ENCODE results near the gene RFESD.

The RFESD gene

GRCh38 chr5:95646569-95647431 is at the start of gene RFESD:
Gene RFESD (plus strand): TSS chr5:95646777. CDS start chr5:95652272, 5,495 bp downstream.
- ChIA-PET POLR2A (interaction anchor here (0.8 kb wide), 1 partner anchor 94 kb away, joined by 3 read pairs; no protein-coding TSS in a partner anchor), CTCF (interaction anchor here (0.7 to 2.1 kb wide), 24 partner anchors 9 to 213 kb away, joined by 3 to 18 read pairs (median 5); no protein-coding TSS in a partner anchor)
- TF ChIP-seq, protein P1, sequence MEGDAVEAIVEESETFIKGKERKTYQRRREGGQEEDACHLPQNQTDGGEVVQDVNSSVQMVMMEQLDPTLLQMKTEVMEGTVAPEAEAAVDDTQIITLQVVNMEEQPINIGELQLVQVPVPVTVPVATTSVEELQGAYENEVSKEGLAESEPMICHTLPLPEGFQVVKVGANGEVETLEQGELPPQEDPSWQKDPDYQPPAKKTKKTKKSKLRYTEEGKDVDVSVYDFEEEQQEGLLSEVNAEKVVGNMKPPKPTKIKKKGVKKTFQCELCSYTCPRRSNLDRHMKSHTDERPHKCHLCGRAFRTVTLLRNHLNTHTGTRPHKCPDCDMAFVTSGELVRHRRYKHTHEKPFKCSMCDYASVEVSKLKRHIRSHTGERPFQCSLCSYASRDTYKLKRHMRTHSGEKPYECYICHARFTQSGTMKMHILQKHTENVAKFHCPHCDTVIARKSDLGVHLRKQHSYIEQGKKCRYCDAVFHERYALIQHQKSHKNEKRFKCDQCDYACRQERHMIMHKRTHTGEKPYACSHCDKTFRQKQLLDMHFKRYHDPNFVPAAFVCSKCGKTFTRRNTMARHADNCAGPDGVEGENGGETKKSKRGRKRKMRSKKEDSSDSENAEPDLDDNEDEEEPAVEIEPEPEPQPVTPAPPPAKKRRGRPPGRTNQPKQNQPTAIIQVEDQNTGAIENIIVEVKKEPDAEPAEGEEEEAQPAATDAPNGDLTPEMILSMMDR (IDR thresholded peaks at IDR 0.05; ENCODE audit: control extremely low read depth, extremely low read depth, low read depth, missing control alignments) = no peak
- DNase-seq (ENCODE audit: extremely low spot score) = peak; percentile 93

DNA sequence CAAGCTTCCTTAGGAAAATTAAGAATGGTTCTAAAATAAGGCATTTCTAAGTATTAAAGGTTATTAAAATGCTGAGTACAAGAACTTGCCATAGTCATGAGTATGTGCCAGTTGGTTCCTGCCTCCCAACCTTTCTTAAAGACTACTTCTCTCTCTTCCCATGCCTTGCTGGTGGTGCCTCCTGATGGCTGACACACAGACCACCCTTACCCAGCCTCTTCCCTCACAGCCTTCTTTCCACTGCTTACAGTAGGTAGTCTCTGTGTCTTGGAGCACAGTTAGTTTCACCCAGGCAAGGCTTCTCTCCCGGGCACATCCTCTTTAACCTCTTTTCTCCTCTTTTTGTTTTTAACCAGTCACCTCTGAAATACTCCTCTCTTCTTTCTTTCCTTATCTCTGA is 47.3 kb upstream of the RFESD start:
- CTCF ChIA-PET = interaction anchor here (1.3 to 1.9 kb wide), 2 partner anchors 9 to 11 kb away, joined by 4 to 8 read pairs; no protein-coding TSS in a partner anchor
- TF ChIP-seq, protein P1 (IDR thresholded peaks at IDR 0.05; ENCODE audit: control extremely low read depth, extremely low read depth, low read depth, missing control alignments) = no peak
- no peak for DNase-seq (ENCODE audit: extremely low spot score)
- POLR2A ChIA-PET = no interaction called here

DNA sequence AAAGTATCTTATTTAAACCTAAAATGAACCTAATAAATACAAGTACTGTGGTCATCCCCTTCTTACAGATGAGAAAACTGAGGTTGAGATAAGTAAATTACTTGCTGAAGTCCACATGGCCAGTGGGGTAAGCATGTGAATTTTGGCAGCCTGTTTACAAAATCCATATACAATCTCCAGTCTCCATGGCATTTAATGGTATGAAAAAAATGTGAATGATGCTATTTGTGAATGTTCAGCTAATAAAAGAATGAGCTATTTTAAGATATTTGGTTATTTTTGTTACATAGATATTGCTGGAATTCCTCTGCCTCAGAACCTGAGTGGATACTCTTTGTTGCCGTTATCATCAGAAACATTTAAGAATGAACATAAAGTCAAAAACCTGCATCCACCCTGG is 46.0 kb upstream of the RFESD start:
- TF ChIP-seq, protein P1 (IDR thresholded peaks at IDR 0.05; ENCODE audit: control extremely low read depth, extremely low read depth, low read depth, missing control alignments) = no peak
- DNase-seq (ENCODE audit: extremely low spot score) = no peak
- CTCF ChIA-PET = interaction anchor here (1.0 kb wide), 1 partner anchor 9 kb away, joined by 3 read pairs; no protein-coding TSS in a partner anchor
- POLR2A ChIA-PET = no interaction called here

DNA sequence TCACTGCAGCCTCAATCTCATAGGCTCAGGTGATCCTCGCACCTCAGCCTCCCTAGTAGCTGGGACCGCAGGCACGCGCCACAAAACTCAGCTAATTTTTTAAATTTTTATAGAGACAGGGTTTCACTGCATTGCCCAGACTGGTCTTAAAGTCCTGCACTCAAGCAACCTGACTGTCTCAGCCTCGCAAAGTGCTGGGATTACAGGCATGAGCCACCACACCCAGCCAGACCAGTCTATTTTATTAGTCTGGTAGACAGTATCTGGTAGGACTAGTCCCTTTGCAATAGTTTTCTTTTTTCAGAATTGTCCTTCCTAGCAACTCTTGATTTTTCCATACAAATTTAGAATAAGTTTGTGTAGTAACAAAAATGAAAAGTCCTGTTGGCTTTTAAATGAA is 40.8 kb upstream of the RFESD start:
- TF ChIP-seq, protein P1 (IDR thresholded peaks at IDR 0.05; ENCODE audit: control extremely low read depth, extremely low read depth, low read depth, missing control alignments) = no peak
- ChIA-PET CTCF (no interaction called here), POLR2A (no interaction called here)
- DNase-seq (ENCODE audit: extremely low spot score) = no peak

DNA sequence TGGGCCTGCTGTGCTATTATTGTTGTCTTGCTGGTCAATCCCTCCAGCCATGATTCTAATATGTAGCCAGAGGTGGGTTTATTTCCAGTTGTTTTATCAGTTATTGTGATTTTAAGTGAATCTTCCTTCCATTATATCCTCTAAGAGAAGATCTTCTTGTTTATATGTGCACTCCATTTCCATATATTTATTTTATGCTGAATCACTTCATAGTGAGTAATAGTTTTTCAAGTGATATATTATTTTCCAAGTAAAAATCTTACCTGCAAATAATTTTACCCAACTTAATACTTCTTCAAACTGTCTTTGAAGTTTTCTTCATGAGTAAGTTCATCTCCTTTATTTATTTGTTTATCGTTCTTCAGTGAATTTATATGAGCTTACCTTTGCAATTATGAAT is 40.2 kb upstream of the RFESD start:
- POLR2A ChIA-PET = no interaction called here
- CTCF ChIA-PET = interaction anchor here (1.1 kb wide), 1 partner anchor 16 kb away, joined by 3 read pairs; no protein-coding TSS in a partner anchor
- TF ChIP-seq, protein P1 (IDR thresholded peaks at IDR 0.05; ENCODE audit: control extremely low read depth, extremely low read depth, low read depth, missing control alignments) = no peak
- DNase-seq (ENCODE audit: extremely low spot score) = no peak

DNA sequence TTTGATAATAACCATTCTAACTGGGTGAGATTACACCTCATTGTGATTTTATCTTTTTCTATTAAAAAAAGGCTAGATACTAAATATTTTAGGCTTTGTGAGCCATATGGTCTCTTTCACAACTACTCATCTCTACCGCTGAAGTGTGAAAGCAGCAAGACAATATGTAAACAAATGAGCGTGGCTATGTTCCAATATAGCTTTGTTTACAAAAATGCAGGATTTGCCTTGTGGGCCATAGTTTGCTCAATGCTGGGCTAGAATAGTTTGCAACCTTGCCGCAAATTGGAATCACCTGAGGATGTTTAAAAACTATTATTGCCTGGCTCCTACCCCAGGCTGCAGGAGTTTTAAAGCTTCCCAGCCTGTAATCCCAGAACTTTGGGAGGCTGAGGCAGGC is 36.9 kb upstream of the RFESD start:
- CTCF ChIA-PET = interaction anchor here (1.0 to 1.4 kb wide), 3 partner anchors 9 to 52 kb away, joined by 3 read pairs; no protein-coding TSS in a partner anchor
- TF ChIP-seq, protein P1 (IDR thresholded peaks at IDR 0.05; ENCODE audit: control extremely low read depth, extremely low read depth, low read depth, missing control alignments) = no peak
- POLR2A ChIA-PET = no interaction called here

More for the DNA sequence above, 36.9 kb upstream of the RFESD start:
- DNase-seq (ENCODE audit: extremely low spot score) = no peak

Measured in GM10248 (cell line).